ENCODE measurements around the gene DUSP21.

The DUSP21 gene

GRCh38 chrX:44871114-44871645, 27.4 kb downstream of the DUSP21 start:
- Mint-ChIP-seq H3K4me3 (peak overlapping the region; percentile 29), H3K27ac (peak overlapping the region; percentile 63), H3K4me1 (peaks cover 5% of the 10 kb centered on the region), H3K27me3 (no peaks in the 10 kb centered on the region), H3K36me3 (no peaks in the 10 kb centered on the region), H3K9me3 (no peaks in the 10 kb centered on the region)
- no peak for ATAC-seq (ENCODE audit: low read depth)
- DNase-seq (ENCODE audit: low spot score in 2 of 2), result no peak

GRCh38 chrX:44871931-44872820, 28.4 kb downstream of the DUSP21 start:
- Mint-ChIP-seq H3K27me3 (no peaks in the 10 kb centered on the region), H3K9me3 (no peaks in the 10 kb centered on the region), H3K27ac (peak overlapping the region; percentile 94), H3K36me3 (no peaks in the 10 kb centered on the region), H3K4me3 (peak overlapping the region; percentile 92), H3K4me1 (peaks cover 5% of the 10 kb centered on the region)
- ATAC-seq (ENCODE audit: low read depth) (peak; percentile 28), DNase-seq (ENCODE audit: low spot score in 2 of 2) (peak; percentile 31 to 67)

- Mint-ChIP-seq H3K4me1 (peaks cover 5% of the 10 kb centered on the region), H3K27me3 (no peaks in the 10 kb centered on the region), H3K4me3 (peak within 1 kb of the TSS; percentile 92), H3K27ac (peak within 1 kb of the TSS; percentile 94), H3K9me3 (no peaks in the 10 kb centered on the region), H3K36me3 (no peaks in the 10 kb centered on the region)
- DNase-seq (ENCODE audit: low spot score in 2 of 2) (peak; percentile 89 to 98), ATAC-seq (ENCODE audit: low read depth) (peak; percentile 86)
Observed at GRCh38 chrX:44872821-44873414, 29.1 kb downstream of the DUSP21 start, which contains the start of gene KDM6A. KDM6A (plus strand) TSS chrX:44873188; CDS start chrX:44873552, 364 bp downstream.

- H3K27ac Mint-ChIP-seq, result peak overlapping the region; percentile 94
- H3K9me3 Mint-ChIP-seq, result no peaks in the 10 kb centered on the region
- H3K4me1 Mint-ChIP-seq, result peaks cover 5% of the 10 kb centered on the region
- DNase-seq (ENCODE audit: low spot score in 2 of 2) (peak; percentile 23 to 74), ATAC-seq (ENCODE audit: low read depth) (peak; percentile 10)
- H3K36me3 Mint-ChIP-seq, result no peaks in the 10 kb centered on the region
- H3K4me3 Mint-ChIP-seq, result peak overlapping the region; percentile 92
- no peaks in the 10 kb centered on the region for H3K27me3 Mint-ChIP-seq
Observed at GRCh38 chrX:44873415-44874276, 29.8 kb downstream of the DUSP21 start.

GRCh38 chrX:44874420-44875184, 30.8 kb downstream of the DUSP21 start:
- no peaks in the 10 kb centered on the region for H3K9me3 Mint-ChIP-seq
- DNase-seq (ENCODE audit: low spot score in 2 of 2) (no peak), ATAC-seq (ENCODE audit: low read depth) (no peak)
- no peaks in the 10 kb centered on the region for H3K36me3 Mint-ChIP-seq
- H3K4me1 Mint-ChIP-seq, result peaks cover 5% of the 10 kb centered on the region
- H3K4me3 Mint-ChIP-seq, result peak overlapping the region; percentile 92
- H3K27ac Mint-ChIP-seq, result peak overlapping the region; percentile 87
- no peaks in the 10 kb centered on the region for H3K27me3 Mint-ChIP-seq

- H3K36me3 Mint-ChIP-seq, result peaks cover under 1% of the 10 kb centered on the region
- no peak for DNase-seq (ENCODE audit: low spot score in 2 of 2)
- peak overlapping the region; percentile 92 for H3K4me3 Mint-ChIP-seq
- no peaks in the 10 kb centered on the region for H3K9me3 Mint-ChIP-seq
- peak overlapping the region; percentile 87 for H3K27ac Mint-ChIP-seq
- H3K27me3 Mint-ChIP-seq, result no peaks in the 10 kb centered on the region
- peaks cover 5% of the 10 kb centered on the region for H3K4me1 Mint-ChIP-seq
- no peak for ATAC-seq (ENCODE audit: low read depth)
Observed at GRCh38 chrX:44875185-44875489, 31.3 kb downstream of the DUSP21 start.

- Mint-ChIP-seq H3K4me3 (peak overlapping the region; percentile 17), H3K36me3 (peaks cover 2% of the 10 kb centered on the region), H3K27ac (no peak overlapping the region), H3K9me3 (no peaks in the 10 kb centered on the region), H3K27me3 (no peaks in the 10 kb centered on the region), H3K4me1 (peaks cover 5% of the 10 kb centered on the region)
- ATAC-seq (ENCODE audit: low read depth) (no peak), DNase-seq (ENCODE audit: low spot score in 2 of 2) (no peak)
Observed at GRCh38 chrX:44876086-44876485, 32.3 kb downstream of the DUSP21 start.

- Mint-ChIP-seq H3K27me3 (no peaks in the 10 kb centered on the region), H3K36me3 (peaks cover 2% of the 10 kb centered on the region), H3K9me3 (no peaks in the 10 kb centered on the region), H3K4me1 (peaks cover 2% of the 10 kb centered on the region), H3K4me3 (no peak overlapping the region), H3K27ac (no peak overlapping the region)
- DNase-seq (ENCODE audit: low spot score in 2 of 2) (no peak), ATAC-seq (ENCODE audit: low read depth) (no peak)
Observed at GRCh38 chrX:44876767-44877166, 32.9 kb downstream of the DUSP21 start.

- no peak overlapping the region for H3K27ac Mint-ChIP-seq
- H3K9me3 Mint-ChIP-seq, result no peaks in the 10 kb centered on the region
- no peak for ATAC-seq (ENCODE audit: low read depth)
- no peaks in the 10 kb centered on the region for H3K27me3 Mint-ChIP-seq
- no peak for DNase-seq (ENCODE audit: low spot score in 2 of 2)
- H3K4me3 Mint-ChIP-seq, result no peak overlapping the region
- peaks cover 7% of the 10 kb centered on the region for H3K4me1 Mint-ChIP-seq
- peaks cover 2% of the 10 kb centered on the region for H3K36me3 Mint-ChIP-seq
Observed at GRCh38 chrX:44878780-44879179, 35.0 kb downstream of the DUSP21 start.

GRCh38 chrX:44881549-44881948, 37.7 kb downstream of the DUSP21 start:
- H3K27me3 Mint-ChIP-seq, result no peaks in the 10 kb centered on the region
- H3K4me3 Mint-ChIP-seq, result no peak overlapping the region
- H3K27ac Mint-ChIP-seq, result no peak overlapping the region
- H3K9me3 Mint-ChIP-seq, result no peaks in the 10 kb centered on the region
- no peak for ATAC-seq (ENCODE audit: low read depth)
- H3K36me3 Mint-ChIP-seq, result peaks cover 2% of the 10 kb centered on the region
- peaks cover 15% of the 10 kb centered on the region for H3K4me1 Mint-ChIP-seq
- DNase-seq (ENCODE audit: low spot score in 2 of 2), result no peak

- no peaks in the 10 kb centered on the region for H3K9me3 Mint-ChIP-seq
- H3K4me1 Mint-ChIP-seq, result peaks cover 18% of the 10 kb centered on the region
- no peak for ATAC-seq (ENCODE audit: low read depth)
- no peaks in the 10 kb centered on the region for H3K27me3 Mint-ChIP-seq
- H3K36me3 Mint-ChIP-seq, result peaks cover 2% of the 10 kb centered on the region
- no peak overlapping the region for H3K4me3 Mint-ChIP-seq
- H3K27ac Mint-ChIP-seq, result no peak overlapping the region
- DNase-seq (ENCODE audit: low spot score in 2 of 2), result no peak
Observed at GRCh38 chrX:44882635-44883034, 38.8 kb downstream of the DUSP21 start.

- Mint-ChIP-seq H3K27ac (no peak overlapping the region), H3K27me3 (no peaks in the 10 kb centered on the region), H3K4me1 (peaks cover 20% of the 10 kb centered on the region), H3K4me3 (no peak overlapping the region), H3K36me3 (peaks cover 2% of the 10 kb centered on the region), H3K9me3 (no peaks in the 10 kb centered on the region)
- ATAC-seq (ENCODE audit: low read depth) (no peak), DNase-seq (ENCODE audit: low spot score in 2 of 2) (no peak)
Observed at GRCh38 chrX:44884944-44885343, 41.1 kb downstream of the DUSP21 start.

GRCh38 chrX:44889824-44890223, 46.0 kb downstream of the DUSP21 start:
- no peak for ATAC-seq (ENCODE audit: low read depth)
- Mint-ChIP-seq H3K36me3 (no peaks in the 10 kb centered on the region), H3K4me1 (peaks cover 14% of the 10 kb centered on the region), H3K9me3 (no peaks in the 10 kb centered on the region), H3K27me3 (no peaks in the 10 kb centered on the region), H3K4me3 (peak overlapping the region; percentile 14), H3K27ac (no peak overlapping the region)
- no peak for DNase-seq (ENCODE audit: low spot score in 2 of 2)
